Measurements from ENCODE around the gene RARB. TPM values are rescaled to one million over a fixed set of nuclear protein-coding genes. Genes with fewer than 3 reads are reported as not detected.

RARB gene
- polyA plus RNA-seq, 1 donor (not counting 4 experiments of a cell fraction or from before 2014, with no cell fraction given) = 0.03 TPM

DNA sequence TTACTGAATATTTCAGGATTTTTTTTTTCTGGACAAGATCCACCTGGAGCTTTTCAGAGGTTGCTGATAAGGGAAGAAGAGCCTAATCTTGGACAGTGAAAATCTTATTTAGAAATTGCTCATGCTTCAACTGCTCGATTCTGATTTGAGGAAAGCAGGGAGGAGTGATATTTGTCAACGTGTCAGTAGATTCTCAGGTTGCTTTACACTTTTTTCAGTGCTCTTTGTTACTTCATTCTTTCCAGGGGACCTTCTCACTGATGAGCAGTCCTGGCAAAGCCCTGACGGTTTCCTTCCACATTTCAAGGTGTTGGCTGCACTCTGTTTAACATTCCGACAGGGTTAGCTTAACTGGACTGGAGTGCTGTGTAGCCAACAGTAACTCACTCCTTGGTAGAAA is 24.1 kb upstream of the RARB start:
- TF ChIP-seq EZH2 (IDR thresholded peaks at IDR 0.05; ENCODE audit: low read length) (no peak), CTCF (optimal IDR thresholded peaks at IDR 0.05 in 1 of 3, IDR thresholded peaks at IDR 0.05 in 1 of 3, conservative IDR thresholded peaks at IDR 0.05 in 1 of 3; ENCODE audit: extremely low read depth in 1 of 3, insufficient read depth in 2 of 3, low read length in 3 of 3) (no peak)
- Histone ChIP-seq H3K9ac (ENCODE audit: control insufficient read depth, extremely low read depth, insufficient read depth, low read length) (no peak overlapping the region), H4K20me1 (ENCODE audit: control insufficient read depth, extremely low read depth, insufficient read depth, low read length) (no peaks in the 10 kb centered on the region), H3K9me1 (ENCODE audit: control insufficient read depth, extremely low read depth, insufficient read depth, low read length) (no peaks in the 10 kb centered on the region), H3K79me2 (ENCODE audit: control insufficient read depth, insufficient read depth, low read length) (no peaks in the 10 kb centered on the region), H3K9me3 (ENCODE audit: control insufficient read depth, low read depth, low read length) (no peaks in the 10 kb centered on the region), H3K4me1 (ENCODE audit: control insufficient read depth, extremely low read depth, insufficient read depth, low read length) (no peaks in the 10 kb centered on the region), H3K4me3 (ENCODE audit: control insufficient read depth in 2 of 3, extremely low read depth in 1 of 3, insufficient read depth in 2 of 3, low read depth in 1 of 3, low read length in 3 of 3) (no peak overlapping the region), H2AFZ (ENCODE audit: control insufficient read depth, low read length) (no peak overlapping the region), H3K4me2 (ENCODE audit: control insufficient read depth, extremely low read depth, insufficient read depth, low read depth, low read length) (no peak overlapping the region), H3K27ac (ENCODE audit: control insufficient read depth, insufficient read depth, low read length) (no peak overlapping the region), H3K27me3 (ENCODE audit: control insufficient read depth, extremely low read depth, insufficient read depth, low read length) (no peaks in the 10 kb centered on the region), H3K36me3 (ENCODE audit: control insufficient read depth in 2 of 2, extremely low read depth in 1 of 2, insufficient read depth in 2 of 2, low read length in 2 of 2) (no peaks in the 10 kb centered on the region)
- dilution Hi-C loops (cut with MboI; ENCODE audit: extremely low pct_ligation_motif_present, low sequenced_read_pairs) = no loop called here
- no peak for FAIRE-seq
- DNase-seq (ENCODE audit: low read depth, low spot score) = no peak

GRCh38 chr3:25404569-25404968 is 23.5 kb upstream of the RARB start:
- no peaks in the 10 kb centered on the region for H3K9me3 ChIP-seq (ENCODE audit: control insufficient read depth, low read depth, low read length)
- no peaks in the 10 kb centered on the region for H3K27me3 ChIP-seq (ENCODE audit: control insufficient read depth, extremely low read depth, insufficient read depth, low read length)
- H3K4me3 ChIP-seq (ENCODE audit: control insufficient read depth in 2 of 3, extremely low read depth in 1 of 3, insufficient read depth in 2 of 3, low read depth in 1 of 3, low read length in 3 of 3) = no peak overlapping the region
- no peak overlapping the region for H3K9ac ChIP-seq (ENCODE audit: control insufficient read depth, extremely low read depth, insufficient read depth, low read length)
- H3K4me1 ChIP-seq (ENCODE audit: control insufficient read depth, extremely low read depth, insufficient read depth, low read length) = no peaks in the 10 kb centered on the region
- H3K36me3 ChIP-seq (ENCODE audit: control insufficient read depth in 2 of 2, extremely low read depth in 1 of 2, insufficient read depth in 2 of 2, low read length in 2 of 2) = no peaks in the 10 kb centered on the region
- H3K79me2 ChIP-seq (ENCODE audit: control insufficient read depth, insufficient read depth, low read length) = no peaks in the 10 kb centered on the region
- H2AFZ ChIP-seq (ENCODE audit: control insufficient read depth, low read length) = no peak overlapping the region
- no peak for DNase-seq (ENCODE audit: low read depth, low spot score)
- TF ChIP-seq EZH2 (IDR thresholded peaks at IDR 0.05; ENCODE audit: low read length) (no peak), CTCF (optimal IDR thresholded peaks at IDR 0.05 in 1 of 3, IDR thresholded peaks at IDR 0.05 in 1 of 3, conservative IDR thresholded peaks at IDR 0.05 in 1 of 3; ENCODE audit: extremely low read depth in 1 of 3, insufficient read depth in 2 of 3, low read length in 3 of 3) (no peak)
- H3K9me1 ChIP-seq (ENCODE audit: control insufficient read depth, extremely low read depth, insufficient read depth, low read length) = no peaks in the 10 kb centered on the region
- no peak overlapping the region for H3K4me2 ChIP-seq (ENCODE audit: control insufficient read depth, extremely low read depth, insufficient read depth, low read depth, low read length)
- FAIRE-seq = no peak
- dilution Hi-C loops (cut with MboI; ENCODE audit: extremely low pct_ligation_motif_present, low sequenced_read_pairs) = no loop called here
- no peak overlapping the region for H3K27ac ChIP-seq (ENCODE audit: control insufficient read depth, insufficient read depth, low read length)
- no peaks in the 10 kb centered on the region for H4K20me1 ChIP-seq (ENCODE audit: control insufficient read depth, extremely low read depth, insufficient read depth, low read length)
